ACHN (cell line): ENCODE results near the gene NKX2-1.

Experiments
- DNase-seq: peaks from one replicate; pipeline ENCODE4 v3.0.0-alpha.2; 2015
- in situ Hi-C: cut with HindIII; loops from 2 replicates; pipeline ENCODE4 v1.10.0; 2017; ENCODE audit warnings: low sequenced_read_pairs, low pct_ligation_motif_present, low pct_unique_long_range_greater_than_20kb

The NKX2-1 gene

DNA sequence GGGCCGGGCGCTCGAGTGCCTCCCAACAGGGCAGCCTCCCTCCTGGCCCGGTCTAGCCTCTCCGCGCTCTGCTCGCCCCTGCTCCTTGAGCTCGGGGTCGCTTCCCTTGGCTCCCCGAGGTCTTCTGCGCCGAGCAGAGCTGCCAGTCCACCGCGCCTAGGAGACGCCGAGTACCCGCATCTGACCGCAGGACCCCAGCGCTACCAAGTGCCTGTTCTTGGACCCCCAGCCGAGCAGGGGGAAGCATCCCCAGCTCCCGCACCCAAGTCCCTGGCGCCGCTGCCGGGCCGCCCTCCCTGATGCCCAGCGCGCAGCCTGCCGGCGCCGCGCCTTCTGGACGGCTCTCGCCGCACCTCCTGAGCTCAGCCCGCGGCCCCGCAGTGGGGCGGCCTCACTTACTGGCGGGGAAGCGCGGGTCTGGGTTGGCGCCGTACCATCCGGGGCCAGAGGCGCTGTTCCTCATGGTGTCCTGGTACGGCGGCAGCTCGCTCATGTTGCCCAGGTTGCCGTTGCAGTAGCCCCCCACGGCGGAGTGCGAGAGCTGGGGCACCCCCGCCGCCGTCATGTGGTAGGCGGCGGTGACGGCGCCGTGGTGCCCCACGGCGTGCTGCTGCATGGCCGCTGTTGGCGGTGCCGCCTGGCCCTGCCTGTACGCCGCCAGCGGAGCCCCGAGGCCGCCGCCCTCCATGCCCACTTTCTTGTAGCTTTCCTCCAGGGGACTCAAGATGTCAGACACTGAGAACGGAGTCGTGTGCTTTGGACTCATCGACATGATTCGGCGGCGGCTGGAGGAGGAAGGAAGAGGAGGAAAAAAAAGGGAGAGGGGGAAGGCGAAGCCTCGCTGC lies 1.2 kb downstream of the NKX2-1 start:
- in situ Hi-C loops, result no loop called here
- DNase-seq, result no peak

DNA sequence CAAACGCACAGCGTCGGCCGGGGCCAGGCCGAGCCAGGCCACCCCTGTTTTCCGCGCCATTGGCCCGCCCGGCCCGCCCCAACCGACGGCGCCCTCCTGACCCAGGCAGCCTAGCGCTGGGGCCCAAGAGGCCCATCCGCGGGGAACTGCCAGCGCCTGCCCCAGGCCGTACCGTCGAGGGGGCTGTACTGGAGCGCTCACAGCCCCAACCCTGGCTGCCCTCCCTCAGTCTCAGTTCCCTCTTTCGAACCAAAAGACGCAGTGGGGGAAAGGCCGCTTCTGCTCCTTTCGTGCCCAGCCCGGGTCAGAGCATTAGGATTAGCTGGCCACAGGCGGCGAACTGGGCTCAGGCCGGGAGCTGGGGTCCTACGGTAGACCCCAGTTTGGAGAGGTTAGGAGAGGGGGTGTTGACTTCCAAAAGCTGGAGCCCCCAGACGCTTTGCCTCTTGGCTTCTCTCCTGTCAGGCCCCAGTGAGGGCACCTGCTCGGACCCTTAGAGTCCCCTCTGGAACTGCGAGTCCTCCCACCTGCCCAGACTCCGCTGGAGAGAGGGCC lies 1.9 kb downstream of the NKX2-1 start:
- in situ Hi-C loops, result no loop called here
- DNase-seq, result no peak

DNA sequence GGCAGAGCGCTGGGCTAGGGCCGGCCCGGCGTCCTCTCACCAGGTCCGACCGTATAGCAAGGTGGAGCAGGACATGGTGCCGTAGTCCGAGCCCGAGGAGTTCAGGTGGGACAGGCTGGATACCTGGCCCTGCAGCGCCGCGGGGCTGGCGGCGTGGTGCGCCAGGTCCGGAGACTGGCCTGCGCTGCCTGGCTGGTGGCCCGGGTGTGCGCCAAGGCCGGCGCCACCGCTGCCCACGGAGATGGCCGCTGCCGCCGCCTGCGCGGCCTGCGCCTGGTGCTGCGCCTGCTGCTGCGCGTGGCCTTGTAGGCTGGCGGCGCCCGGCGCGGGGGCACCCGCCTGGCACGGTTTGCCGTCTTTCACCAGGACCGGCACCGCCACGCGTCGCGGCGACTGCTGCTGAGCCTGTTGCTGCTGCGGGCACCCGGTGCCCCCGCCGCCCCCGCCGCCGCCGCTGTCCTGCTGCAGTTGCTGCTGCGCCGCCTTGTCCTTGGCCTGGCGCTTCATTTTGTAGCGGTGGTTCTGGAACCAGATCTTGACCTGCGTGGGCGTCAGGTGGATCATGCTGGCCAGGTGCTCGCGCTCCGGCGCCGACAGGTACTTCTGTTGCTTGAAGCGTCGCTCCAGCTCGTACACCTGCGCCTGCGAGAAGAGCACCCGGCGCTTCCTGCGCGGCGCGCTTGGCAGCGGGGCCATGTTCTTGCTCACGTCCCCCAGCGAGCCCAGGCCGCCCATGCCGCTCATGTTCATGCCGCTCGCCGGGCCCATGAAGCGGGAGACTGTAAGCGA lies 2.6 kb downstream of the NKX2-1 start:
- DNase-seq, result no peak
- in situ Hi-C loops, result no loop called here

DNA sequence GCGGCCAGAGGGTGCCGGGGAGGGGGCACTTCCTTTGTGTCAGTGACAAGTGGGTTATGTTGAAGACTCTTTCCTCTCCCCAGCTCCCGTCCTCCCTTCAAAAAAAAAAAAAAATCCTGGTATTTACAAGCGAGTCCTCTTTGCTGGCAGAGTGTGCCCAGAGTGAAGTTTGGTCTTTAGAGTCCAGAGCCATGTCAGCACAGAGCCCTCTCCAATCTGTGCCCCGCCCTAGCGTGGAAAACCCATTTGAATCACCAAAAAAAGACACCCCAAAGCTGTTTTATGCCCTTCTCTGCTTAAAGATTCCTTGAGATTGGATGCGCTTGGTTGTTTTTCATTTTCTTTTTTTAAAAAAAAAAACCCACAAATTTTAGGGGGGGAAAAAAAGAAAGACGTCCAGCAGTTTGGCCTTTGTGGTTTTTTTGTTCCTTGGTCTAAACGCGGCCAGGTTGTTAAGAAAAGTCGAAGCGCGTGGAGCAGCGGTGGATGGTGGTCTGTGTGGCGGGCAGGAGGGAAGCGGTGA lies 3.3 kb downstream of the NKX2-1 start:
- in situ Hi-C loops, result no loop called here
- no peak for DNase-seq

GRCh38 chr14:36515896-36516718 lies 3.9 kb downstream of the NKX2-1 start:
- DNase-seq, result no peak
- in situ Hi-C loops, result no loop called here

DNA sequence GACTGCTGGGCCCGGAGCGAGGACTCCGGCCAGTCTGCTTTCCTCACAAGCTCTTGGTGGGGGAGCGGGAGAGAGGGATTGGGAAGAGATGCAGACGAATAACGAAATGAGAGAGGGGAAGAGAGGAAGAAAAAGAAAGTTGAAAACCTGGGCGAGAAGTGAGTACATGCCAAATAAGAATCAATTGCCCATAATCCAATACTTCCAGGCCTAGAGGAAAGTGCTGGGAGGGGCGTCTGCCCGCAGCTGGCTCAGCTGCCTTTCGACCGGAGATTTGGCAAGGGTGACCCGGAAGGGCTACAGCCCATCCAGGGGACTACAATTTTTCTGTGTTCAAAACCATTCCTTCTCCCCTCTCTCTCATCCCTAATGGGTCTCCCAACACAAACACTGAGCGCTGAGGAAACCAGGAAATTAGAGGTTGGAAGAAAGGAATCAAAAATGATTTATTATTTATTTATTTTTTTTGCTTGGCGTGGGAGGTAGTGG lies 4.9 kb downstream of the NKX2-1 start:
- in situ Hi-C loops, result no loop called here
- DNase-seq, result no peak

DNA sequence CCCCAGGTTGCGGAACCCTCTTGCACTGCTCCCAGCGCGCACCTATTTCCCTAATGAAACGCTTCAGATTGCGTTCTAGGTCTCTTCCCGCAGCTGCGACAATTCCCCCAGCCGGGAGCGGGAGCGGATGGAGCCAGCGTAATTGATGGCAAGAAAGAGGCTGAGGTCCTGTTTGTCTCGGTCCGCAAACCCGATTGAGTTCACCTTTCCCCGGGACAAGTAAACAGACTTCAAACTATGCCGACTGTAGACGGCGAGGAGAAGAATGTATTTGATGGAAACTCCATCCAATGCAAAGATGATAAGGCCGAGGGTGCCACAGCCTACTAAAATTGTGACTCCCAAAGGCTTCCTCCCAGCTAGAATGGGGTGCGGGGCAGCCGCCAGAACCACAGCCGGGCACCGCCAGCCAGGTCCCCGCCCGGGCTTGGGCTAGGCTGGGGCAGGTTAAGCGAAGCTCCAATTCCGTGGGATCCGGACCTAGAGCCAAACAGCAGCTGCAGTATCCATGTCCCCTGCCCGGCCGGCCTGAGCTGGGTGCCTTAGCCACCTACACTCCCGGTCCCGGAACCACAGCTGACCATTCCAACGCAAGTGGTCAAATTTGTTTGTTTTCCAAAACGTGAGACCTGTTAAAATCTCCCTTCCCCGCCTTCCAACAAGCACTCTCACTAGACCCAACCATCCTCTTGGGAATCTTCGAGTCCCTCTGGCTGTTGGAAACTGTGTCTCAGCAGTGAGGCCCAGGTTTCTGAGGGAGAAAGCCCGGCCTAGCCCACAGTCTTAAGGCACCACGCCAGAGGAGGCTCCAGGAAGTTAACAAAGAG lies 5.5 kb downstream of the NKX2-1 start:
- DNase-seq, result no peak
- in situ Hi-C loops, result no loop called here

DNA sequence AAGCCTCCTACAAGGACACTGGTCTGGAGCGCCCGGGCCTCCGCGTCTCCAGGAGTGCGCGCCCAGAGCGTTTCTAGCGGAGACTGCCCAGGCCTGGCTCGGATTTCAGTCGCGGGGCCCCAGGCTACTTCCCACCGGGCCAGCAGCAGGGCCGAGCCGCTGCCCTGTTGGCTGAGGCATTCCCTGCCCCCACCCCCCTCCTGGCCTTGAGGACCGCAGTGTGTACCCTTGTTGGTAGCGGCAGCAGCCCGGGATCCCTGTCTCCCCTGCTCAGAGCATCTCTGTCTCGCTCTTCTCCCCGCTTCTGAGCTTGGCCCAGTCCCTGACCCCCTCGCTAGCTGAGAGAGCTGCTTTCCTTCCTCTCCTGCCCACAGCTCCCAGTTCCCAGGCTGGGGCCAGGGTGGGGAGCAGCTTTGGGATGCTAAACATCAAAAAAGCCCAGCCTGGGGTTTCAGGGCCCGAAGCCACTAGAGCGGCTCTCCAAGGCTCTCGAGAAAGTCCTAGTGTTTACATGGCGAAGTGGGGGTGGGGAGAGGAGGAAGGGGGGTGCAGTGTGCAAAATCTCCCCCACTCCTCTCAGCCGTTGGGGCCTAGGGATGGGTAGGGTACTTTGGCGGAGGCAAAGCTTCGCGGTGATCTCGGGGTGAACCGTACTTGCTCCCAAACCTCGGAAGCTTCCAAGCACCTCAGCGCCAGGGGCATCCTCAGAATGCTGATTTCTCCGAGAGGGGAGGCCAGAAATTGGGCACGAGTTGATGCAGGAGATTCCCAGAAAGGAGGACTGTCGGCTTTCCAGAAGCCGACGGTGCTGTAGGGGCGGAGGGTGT lies 6.4 kb downstream of the NKX2-1 start:
- no peak for DNase-seq
- in situ Hi-C loops, result no loop called here

GRCh38 chr14:36513012-36513420 lies 7.0 kb downstream of the NKX2-1 start:
- in situ Hi-C loops, result no loop called here
- no peak for DNase-seq

- in situ Hi-C loops, result no loop called here
- no peak for DNase-seq
Measured at GRCh38 chr14:36512585-36513003, 7.4 kb downstream of the NKX2-1 start.

GRCh38 chr14:36511981-36512584 lies 7.9 kb downstream of the NKX2-1 start:
- in situ Hi-C loops, result no loop called here
- DNase-seq, result no peak

- DNase-seq, result no peak
- in situ Hi-C loops, result no loop called here
Measured at GRCh38 chr14:36510874-36511273, 9.2 kb downstream of the NKX2-1 start.

- in situ Hi-C loops, result no loop called here
- no peak for DNase-seq
Measured at GRCh38 chr14:36510078-36510799, 9.8 kb downstream of the NKX2-1 start.

DNA sequence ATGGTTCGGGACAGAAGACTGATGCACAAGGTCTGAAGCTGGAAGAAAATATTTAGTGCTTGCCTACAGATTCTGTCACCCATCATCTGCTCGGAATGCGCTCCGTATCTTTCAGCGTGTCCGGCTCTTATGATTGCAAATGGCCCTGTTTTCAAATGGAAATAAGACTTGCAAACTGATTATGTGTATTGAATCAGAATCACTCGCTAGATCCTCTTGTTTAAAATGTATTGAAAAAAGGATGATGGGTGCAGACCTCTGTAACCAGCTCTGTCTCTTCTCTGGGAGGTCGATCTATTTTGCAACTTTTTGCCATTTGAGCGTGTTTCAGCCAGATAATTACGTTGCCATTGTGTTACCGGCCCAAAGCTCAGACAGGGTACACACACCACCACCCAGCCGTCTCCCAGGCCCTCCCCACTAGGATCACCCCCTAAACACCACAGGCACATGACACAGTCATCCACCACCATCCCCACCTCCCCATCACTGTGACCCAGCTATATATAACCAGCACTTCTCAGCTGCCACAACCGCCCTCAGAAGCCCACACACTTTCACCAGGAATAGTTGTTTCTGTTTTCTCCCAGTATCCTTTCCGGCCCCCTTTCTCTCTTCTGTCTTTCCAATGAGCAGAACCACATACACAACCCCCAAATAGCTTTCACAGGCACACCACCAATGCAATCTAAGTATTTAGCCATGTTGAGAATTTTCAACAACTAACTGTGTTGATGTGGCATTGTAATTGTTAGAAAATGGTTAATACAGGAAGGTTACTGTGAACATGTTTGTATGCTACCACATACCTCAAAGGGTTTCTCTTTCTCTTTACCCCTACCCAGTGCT lies 10.7 kb downstream of the NKX2-1 start:
- in situ Hi-C loops, result no loop called here

GRCh38 chr14:36508418-36509068 lies 11.5 kb downstream of the NKX2-1 start:
- in situ Hi-C loops, result no loop called here
- DNase-seq, result no peak

More for the DNA sequence above, 10.7 kb downstream of the NKX2-1 start:
- no peak for DNase-seq
